Femur (tissue), 1 donor: ENCODE measurements around the gene NCOR1.
"Not testable (repeated sequence)": the region's sequence is repeated elsewhere in the genome, so short reads cannot be mapped to it uniquely, and the experiment has no call there.

Source experiments
- DNase-seq: peaks from one replicate; pipeline ENCODE4 v3.0.0-alpha.2; 2017

Gene NCOR1

DNA sequence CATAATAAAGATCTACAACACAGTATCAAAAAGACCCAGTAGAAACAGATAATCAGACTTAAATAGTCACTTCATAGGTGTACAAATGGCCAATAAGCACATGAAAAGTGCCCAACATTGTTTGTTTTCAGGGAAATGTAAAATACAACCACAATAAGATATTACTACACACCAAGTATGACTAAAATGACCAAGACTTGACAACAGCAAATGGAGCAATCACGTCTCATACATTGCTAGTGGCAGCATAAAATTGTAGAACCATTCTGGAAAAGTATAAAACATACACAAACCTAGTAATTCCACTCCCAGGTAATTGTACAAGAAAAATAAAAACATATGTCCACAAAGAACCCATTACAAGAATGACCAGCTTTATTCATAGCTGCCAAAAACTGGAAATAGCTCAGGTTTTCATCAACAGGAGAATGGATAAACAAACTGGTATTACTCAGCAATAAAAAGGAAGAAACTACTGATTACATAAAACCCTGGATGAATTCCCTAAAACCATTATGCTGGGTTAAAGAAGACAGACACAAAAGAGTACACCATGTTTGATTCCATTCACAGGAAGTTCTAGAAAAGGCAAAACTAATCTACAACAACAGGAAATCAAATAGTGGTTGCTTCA is 130.2 kb downstream of the NCOR1 start:
- no peak for DNase-seq

DNA sequence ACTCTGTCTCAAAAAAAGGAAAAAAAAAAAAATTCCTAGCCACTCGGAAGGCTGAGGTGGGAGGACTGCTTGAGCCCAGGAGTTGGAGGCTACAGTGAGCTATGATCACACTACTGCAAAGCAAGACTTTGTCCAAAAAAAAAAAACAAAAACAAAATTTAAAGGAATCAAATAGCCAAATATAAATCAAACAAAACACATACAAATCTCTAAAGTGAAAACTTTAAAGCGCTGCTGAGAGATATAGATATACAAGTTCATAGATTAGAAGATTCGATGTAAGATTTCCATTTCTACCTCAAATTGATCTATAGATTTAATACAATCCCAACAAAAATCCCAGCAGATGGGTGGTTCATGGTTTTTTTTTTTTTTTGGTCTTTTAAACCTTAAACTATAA is 132.1 kb downstream of the NCOR1 start:
- DNase-seq, result no peak

DNA sequence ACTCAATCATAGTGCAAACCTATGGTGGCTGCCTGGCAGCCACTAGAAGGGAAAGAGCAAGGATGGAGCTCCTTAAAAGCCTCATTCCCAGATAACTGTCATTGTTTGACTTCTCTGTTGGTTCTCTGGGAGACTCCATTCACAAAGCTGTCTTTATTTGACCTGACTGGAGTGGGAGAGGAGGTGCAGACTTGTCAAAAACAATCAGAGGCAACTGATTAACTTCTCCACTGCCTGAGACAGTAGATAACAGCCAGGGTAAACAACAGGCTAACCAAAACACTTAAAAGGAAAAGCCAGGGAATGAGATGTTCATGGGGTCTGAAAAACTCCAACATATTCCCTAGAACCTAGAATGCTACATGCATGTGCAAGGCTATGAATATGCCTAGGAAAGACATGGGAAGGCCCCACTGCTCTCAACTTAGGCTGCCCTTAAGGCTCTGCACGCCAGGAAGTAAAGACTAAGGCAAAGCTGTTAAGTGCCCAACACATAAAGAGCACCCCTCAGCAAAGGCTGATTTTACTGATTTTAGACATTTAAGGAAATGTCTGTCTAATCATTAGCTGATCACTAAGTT is 133.7 kb downstream of the NCOR1 start:
- DNase-seq, result no peak

DNA sequence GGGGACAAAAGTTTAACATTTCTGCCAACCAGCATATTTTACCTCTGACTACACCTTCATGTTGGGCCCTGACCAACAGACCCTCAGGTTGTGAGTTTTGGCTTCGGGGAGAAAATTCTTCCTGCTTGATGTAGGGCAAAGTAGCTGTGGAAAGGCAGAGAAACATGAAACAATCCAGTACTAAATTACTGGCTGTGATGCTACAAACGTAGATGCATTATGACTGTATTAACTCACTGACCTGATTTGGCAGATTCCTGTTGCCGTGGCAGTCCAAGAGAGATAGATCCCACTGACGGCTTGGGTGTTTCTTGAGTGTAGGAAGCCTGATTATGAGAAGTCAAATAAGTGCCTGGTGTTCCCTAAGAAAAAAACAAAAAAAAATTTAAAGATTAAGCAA is 135.0 kb downstream of the NCOR1 start:
- DNase-seq, result no peak

DNA sequence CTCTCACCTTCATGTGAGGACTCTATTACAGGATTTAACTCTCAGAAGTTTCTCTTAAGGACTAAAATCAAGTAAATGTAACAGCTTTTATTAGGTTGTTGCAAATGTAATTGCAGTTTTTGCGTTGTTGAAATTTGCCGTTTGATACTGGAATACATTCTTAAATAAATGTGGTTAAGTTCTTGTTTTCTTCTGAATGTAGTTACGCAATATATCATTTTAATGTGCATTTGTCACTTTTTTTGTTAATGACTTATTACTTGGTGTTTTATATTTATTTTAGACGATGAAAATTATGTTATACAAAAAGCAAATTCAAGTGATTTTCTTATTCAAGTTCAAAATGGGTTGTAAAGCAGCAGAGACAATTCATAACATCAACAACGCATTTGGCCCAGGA is 139.4 kb downstream of the NCOR1 start:
- no peak for DNase-seq

DNA sequence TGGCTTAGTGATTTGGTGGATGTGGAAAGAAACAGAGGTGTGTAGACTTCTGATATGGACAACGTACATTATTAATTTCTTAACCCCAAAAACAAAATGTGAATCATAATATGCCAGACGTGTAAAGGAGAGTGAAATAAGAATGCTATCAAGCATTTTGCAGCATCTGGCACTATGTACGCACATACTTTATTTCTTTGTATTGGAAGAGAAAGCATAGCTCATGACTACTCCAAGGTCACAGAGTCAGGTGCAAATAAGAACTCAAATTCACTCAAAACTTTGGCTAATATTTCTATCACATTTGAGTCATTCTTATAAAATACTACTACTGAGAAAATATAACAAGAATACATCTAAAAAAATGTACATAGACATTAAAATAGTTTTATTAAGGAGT is 140.9 kb downstream of the NCOR1 start:
- DNase-seq, result no peak

DNA sequence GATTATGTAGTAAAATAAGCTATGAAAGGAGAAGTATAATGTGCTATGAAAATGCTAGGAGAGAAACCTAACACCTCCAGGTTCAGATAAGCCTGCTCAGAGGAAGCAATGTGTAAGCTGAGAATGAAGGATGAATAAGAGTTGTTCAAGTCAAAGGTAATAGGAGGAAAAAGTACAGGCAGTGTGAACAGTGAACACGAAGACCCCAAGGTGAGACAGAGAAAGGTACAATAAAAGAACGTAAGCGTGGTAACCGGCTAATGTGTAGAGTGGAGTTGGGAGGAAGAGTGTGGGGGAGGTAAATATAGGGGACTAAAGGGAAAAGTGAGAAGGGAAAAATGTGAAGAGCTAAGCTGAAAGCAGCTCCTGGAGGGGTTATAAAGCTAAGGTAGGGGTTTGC is 141.5 kb downstream of the NCOR1 start:
- no peak for DNase-seq

DNA sequence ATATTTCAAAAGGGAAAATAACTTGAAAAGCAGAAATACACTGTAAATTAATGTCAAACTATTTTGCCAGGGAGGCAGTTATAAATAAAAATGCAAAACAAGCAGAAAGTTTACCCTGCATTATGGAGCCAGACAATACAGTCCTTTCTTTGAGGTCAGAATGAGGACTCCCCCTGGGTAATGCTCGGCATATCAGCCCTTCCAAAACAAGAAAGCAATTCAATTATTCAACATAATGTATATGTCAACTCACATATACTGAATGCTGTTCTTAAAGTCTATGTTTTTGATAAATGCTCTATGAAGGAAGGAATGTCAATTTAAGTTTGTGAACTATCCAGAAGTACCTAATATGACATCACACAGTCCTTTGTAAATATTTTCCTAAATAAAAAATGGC is 143.3 kb downstream of the NCOR1 start:
- DNase-seq, result no peak

DNA sequence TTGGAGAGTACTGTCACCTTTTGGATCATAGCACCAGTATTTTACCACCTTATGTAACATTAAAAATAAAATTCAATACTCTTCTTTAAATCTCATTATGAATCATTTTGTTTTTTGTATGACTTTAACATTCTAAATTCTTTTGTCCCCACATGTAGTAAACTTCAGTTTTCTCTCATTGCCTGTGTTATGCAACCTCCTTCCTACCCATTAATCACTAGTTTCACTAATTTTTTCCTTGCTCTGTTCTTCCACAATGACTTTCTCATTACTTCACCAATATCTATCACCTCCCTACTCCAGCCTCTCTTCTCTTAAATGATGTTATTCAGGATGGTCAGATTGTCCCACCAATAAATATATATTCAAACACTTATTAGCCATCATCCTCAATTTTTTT is 147.0 kb downstream of the NCOR1 start:
- DNase-seq, result no peak

DNA sequence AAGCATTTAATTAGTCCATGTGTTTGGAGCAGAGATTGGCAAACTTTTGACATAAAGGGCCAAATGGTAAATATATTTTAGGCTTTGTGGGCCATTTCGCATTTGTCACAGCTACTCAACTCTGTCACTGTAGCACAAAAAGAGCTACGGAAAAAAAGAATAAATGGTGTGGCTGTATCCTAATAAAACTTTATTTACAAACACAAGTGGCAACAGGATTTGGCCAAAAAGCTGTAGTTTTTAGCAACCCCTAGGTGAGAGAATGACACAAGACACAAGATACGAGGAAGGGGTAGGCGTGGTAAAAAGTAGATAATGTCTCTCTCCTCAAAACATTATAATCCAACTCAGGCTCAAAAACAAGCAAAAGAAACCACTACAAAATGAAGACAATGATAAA is 149.2 kb downstream of the NCOR1 start:
- no peak for DNase-seq

DNA sequence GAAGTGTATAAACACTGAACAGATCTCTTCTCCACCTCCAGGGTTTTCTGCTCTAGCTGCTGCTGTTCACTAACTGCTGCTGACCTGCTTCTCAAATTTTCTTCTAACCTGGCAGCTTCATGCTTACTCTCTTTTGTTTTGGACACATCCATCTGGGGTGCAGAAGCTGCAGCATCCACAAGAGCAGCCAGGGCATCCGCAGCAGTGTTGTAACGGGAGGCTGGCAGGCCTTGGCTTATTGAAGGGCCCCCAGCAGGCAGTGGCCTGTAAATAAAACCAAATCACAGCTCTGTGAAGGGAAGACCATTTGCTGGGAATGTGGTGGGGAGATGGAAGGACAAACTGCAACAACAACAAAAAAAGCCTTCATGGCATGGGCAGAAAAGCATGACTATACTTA is 153.7 kb downstream of the NCOR1 start:
- no peak for DNase-seq

DNA sequence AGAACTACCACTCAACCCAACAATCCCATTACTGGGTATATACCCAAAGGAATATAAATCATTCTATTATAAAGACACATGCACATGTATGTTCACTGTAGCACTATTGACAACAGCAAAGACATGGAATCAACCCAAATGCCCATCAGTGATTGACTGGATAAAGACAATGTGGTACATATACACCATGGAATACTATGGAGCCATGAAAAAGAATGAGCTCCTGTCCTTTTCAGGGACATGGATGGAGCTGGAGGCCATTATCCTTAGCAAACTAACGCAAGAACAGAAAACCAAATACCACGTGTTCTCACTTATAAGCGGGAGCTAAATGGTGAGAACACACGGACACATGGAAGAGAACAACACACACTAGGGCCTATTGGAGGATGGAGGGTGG is 160.2 kb downstream of the NCOR1 start:
- DNase-seq, result not testable (repeated sequence)

DNA sequence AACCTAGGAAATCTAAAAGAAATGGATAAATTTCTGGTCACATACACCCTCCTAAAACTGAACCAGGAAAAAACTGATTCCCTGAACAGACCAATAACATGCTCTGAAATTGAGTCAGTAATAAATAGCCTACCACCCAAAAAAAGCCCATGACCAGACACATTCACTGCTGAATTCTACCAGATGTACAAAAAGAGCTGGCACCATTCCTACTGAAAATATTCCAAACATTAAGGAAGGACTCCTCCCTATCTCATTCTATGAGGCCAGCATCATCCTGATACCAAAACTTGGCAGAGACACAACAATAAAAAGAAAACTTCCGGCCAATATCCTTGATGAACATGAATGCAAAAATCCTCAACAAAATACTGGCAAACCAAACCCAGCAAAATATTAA is 162.8 kb downstream of the NCOR1 start:
- DNase-seq, result no peak

DNA sequence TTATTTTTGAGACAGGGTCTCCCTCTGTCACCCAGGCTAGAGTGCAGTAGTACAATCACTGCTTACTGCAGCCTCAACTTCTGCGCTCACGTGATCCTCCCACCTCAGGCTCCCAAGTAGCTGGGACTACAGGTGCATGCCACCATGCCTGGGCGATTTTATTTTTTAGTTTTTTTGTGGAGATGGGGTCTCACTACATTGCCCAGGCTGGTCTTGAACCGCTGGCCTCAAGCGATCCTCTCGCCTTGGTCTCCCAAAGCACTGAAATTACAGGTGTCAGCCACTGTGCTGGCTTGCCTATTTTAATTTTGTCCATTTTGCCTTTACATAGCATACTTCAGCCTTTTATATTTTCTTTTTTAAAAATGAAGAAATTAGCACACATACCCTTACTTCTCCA is 164.5 kb downstream of the NCOR1 start:
- no peak for DNase-seq

DNA sequence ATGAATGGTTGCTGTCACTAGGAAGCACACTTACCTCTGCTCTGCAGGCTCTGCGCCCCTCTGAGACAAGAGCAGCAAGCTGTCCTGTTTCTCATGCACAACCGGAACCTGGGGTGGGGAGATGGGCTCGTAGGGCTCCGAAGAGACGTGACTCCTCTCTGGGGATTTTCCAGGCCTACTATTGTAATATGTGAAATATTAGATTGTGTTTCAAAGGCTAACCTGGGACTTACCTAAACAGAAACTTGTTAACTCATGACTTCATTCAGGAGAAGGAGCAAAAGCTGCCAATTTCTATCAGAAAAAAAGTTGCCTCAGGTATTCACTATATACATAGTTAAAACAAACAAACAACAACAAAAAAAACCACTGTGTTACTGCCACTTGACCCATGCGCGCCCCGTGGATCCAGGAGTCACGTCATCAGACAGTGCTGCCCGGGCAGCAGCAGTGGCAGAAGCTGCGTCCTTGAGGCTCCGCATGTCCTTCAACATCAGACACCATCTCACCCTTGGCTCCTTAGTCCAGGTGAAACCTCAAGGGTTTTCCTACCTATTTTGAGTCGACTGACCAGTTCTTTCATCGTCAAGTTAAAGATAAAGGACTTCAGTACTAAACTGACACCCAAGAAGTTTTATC is 166.4 kb downstream of the NCOR1 start:
- DNase-seq, result no peak

DNA sequence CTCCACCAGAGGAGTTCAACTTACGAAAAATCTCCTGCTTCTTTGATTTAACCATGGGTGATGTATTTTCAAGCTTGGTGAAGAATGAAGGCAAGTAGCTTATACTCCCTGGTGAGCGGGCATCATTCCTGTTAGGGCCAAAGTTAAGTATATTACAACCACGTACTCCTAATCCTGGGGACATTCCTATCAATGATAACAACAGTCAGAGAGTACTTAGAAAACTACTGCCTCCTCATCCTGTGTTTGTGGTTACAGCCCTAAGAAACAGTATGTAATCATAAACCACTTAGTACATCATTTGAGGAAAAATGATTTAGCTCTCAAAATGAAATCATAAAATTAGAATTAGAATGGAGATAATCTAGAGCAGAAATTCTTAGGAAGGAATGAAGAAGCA is 168.4 kb downstream of the NCOR1 start:
- DNase-seq, result no peak

DNA sequence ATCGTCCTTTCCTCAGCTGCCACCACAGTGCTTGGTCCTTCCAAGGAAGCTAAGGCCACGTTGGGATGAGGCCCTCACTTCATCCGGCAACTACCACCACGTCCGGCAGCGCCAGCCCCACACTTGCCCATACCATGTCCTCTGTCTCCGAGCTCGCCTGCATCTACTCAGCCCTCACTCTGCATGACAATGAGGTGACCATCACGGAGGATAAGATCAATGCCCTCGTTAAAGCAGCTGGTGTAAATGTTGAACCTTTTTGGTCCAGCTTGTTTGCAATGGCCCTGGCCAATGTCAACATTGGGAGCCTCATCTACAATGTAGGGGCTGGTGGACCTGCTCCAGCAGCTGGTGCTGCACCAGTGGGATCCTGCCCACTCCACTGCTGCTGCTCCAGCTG is 170.8 kb downstream of the NCOR1 start:
- DNase-seq, result no peak

DNA sequence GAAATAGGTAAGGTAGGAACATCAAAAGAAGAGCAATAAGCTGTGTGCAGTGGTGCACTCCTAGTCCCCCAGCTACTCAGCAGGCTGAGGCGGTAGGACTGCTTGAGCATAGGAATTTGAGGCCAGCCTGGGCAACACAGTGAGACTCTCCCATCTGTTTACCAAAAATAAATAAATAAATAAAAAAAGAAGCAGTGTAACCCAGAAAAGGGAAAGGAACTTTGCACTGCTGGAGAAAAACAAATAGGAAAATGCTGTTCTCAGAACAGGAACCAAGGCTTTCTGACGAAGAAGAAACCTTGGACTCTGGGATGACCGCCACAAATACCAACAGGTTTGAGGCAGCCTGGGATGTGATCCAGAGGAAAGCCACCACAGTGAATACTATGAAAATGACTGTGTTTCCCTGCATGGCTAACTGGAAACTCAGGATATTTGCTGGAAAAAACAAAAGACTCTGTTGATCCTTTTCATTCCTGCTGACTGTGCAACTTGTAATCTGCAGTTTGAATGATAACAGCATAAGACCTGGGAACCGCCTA is 174.6 kb downstream of the NCOR1 start:
- peak; percentile 25 for DNase-seq

DNA sequence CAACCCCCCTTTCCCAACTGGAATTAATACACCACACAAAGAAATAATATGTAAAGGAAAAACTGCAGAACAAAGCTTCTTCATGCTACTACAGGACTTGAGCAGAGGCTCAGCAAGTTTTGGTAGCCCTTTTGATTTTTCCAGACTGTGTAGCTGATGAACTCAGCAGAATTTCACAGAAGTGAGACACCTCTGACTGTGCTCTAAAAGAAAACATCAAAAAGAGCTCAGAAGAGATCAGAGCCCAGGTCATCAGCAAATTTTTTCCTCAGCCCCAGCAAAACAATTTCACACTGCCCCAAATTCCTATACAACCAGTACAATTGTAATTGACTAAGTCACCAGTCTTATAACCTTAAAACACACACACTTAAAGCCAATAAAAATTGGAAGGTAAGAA is 177.7 kb downstream of the NCOR1 start:
- no peak for DNase-seq

DNA sequence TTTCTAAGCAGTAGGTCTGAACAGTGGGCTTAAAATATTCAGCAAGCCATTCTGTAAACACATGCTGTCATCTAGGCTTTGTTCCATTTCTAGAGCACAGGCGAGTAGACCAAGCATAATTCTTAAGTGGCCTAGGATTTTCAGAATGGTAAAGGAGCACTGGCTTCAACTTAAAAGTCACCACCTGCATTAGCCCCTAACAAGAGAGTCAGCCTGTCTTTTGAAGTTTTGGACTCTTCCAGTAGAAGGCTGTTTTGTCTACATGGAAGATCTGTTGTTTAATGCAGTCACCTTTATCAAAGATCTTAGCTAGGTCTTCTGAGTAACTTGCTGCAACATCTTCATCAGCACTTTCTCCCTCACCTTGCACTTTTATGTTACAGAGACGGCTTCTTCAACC is 179.1 kb downstream of the NCOR1 start:
- DNase-seq, result no peak

DNA sequence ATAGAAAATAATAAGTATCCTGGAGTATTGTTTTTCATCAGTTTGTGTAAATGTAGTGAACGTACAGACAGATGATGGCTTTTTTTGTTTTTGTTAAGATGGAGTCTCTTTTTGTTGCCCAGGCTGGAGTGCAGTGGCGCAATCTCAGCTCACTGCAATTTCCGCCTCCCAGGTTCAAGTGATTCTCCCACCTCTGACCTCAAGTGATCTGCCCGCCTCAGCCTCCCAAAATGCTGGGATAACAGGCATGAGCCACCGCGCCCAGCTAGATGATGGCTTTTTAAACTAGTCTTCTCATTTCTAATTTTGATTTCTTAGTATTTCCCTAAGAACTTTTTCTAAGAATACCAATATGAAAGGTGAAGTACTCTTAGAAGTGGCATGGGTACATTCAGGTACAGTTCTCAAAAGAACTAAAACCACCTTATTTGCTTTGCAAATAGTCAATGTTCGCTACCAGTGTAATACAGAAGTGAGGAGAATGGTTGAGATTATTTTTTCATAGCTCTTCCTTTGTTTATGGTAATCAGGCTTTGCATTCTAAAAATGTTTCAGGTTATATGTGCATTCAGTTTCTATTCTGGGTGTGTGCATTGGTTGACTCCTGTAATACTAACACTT is 181.5 kb downstream of the NCOR1 start:
- no peak for DNase-seq

DNA sequence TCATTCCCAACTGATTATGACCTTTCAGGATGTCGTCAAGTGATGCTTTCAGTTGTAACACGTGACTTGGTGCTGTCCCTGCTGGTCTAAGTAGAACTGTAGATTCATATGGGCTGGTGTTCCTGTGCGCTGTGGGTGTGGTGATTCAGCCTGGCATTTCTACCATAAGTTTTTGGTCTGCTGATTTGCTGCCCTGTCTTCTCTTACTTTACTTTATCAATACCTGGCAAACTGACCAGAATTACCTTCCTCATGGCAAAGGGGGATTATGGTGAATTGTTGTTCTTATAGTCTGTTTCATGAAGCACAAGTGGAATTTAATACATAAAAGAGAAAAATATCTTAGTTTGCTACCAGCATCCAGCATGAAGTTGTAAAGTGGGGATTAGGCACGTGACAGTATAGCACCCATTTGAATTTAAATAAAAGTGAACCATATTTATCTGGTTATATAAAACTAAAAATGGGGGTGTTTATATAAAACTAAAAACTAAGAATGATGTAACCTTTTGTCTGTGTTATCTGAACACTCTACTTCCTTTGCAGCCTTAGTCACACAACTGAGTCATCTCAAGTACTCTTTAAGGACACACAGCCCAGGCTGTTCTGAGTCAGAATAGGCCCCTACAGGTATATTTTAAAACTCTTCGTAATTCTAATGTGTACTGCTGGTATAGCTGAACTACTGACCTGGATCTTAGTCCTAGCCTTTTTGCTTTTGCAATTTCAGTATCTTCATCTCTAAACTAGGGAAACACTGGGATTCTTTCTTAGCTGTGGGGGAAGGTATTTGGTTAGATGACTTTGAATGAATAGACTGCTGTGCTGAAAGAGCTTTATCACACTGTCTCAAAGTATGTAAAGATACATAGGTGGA is 187.4 kb downstream of the NCOR1 start:
- DNase-seq, result no peak

DNA sequence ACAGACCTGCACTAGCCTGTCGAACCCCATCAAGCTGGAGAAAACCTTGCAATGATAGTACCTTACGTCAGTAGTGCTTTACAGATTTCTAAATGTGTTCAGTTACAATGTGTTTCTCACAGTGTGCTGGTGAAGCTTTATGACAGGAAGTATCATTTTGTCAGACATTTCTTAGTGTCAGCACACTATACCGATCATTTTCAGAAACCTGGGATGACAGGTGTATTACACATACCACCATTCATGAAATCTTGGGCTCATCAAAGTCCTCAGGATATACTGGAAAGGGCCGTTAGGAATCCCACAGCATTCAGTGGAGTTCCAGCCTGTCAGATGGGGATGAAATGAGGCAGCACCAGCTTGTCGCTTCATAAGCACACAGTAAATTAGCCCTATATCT is 188.4 kb downstream of the NCOR1 start:
- no peak for DNase-seq
